Fibroblast of the aortic adventitia (primary cell): ENCODE measurements around the gene CSNK1G3. TPM values are rescaled to one million over a fixed set of nuclear protein-coding genes. Genes with fewer than 3 reads are reported as not detected.
"Not testable (repeated sequence)": the region's sequence is repeated elsewhere in the genome, so short reads cannot be mapped to it uniquely, and the experiment has no call there.

Source experiments
- DNase-seq: peaks from one replicate; pipeline ENCODE4 v3.0.0-alpha.2; 2010; ENCODE audit warnings: low read depth
- H3K4me3 ChIP-seq: 2 replicates; pipeline ENCODE4 v1.5.1; 2011; ENCODE audit warnings: low read depth, mild to moderate bottlenecking, control low read depth, low read length, moderate library complexity
- total RNA-seq: library from RNA; depleted of rRNA; stranded (reverse); fragments of >200 nt; gene quantifications from 2 replicates; pipeline ENCODE4 v1.2.3, GENCODE V29; 2012; ENCODE audit warnings: low replicate concordance
- TF ChIP-seq, protein P1 (sequence below): IDR thresholded peaks from 2 replicates; pipeline ENCODE4 v1.5.1; 2011; ENCODE audit warnings: mild to moderate bottlenecking, low read length, control low read depth, inconsistent platforms; ENCODE audit not compliant: insufficient read depth

The CSNK1G3 gene
- total RNA-seq, 1 donor = 73.8 TPM

DNA sequence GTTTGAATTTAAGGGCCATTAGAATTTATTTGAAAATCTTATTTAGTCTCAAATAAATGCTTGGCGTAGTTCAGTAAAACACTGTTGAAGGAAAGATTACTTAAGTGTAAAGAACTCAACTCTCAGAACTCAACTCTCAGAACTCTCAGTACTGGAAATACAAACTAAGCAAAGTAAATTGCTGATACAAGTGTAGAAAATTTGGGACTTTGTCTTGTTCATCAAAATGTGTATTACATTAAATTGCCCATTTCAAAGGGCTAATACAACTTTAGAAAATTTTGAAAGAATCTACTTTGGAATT is 99.4 kb downstream of the CSNK1G3 start:
- DNase-seq = no peak
- TF ChIP-seq, protein P1, sequence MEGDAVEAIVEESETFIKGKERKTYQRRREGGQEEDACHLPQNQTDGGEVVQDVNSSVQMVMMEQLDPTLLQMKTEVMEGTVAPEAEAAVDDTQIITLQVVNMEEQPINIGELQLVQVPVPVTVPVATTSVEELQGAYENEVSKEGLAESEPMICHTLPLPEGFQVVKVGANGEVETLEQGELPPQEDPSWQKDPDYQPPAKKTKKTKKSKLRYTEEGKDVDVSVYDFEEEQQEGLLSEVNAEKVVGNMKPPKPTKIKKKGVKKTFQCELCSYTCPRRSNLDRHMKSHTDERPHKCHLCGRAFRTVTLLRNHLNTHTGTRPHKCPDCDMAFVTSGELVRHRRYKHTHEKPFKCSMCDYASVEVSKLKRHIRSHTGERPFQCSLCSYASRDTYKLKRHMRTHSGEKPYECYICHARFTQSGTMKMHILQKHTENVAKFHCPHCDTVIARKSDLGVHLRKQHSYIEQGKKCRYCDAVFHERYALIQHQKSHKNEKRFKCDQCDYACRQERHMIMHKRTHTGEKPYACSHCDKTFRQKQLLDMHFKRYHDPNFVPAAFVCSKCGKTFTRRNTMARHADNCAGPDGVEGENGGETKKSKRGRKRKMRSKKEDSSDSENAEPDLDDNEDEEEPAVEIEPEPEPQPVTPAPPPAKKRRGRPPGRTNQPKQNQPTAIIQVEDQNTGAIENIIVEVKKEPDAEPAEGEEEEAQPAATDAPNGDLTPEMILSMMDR = no peak
- H3K4me3 ChIP-seq = no peak overlapping the region

DNA sequence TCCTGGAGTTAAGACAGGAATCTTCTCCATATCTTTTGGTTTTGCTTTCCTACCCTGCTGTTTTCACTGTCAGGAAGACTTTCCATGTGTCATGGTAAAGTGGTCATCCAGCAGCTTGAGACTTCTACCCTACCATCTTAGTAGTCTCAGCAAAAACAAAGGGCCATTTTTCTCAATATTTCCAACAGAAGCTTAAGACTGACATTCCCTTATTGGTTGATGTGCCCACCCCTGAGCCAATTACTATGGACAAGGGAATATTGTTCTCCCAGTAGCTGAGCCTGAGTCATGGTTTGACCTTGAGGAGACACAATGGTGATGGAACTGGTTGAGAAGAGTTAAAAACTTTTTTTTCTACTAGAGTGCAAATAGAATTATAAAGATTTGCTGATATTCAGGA is 105.6 kb downstream of the CSNK1G3 start:
- DNase-seq = no peak
- TF ChIP-seq, protein P1 = no peak
- no peak overlapping the region for H3K4me3 ChIP-seq

DNA sequence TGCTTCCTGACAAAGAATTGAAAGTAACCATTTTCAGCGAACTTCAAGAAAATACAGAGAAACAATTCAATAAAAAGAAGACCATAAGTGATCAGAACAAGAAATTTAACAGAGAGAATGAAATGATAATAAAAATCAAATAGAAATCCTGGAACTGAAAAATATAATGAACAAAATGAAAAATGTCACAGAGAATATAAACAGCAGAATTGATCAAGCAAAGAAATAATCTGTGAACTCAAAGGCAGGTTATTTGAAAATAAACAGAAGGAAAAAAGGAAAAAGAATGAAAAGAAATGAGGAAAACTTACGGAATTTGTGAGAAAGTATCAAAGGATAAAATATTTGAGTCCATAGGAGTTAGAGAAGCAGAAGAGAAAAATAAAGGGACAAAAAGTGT is 114.1 kb downstream of the CSNK1G3 start:
- H3K4me3 ChIP-seq = no peak overlapping the region
- TF ChIP-seq, protein P1 = no peak
- DNase-seq = no peak

DNA sequence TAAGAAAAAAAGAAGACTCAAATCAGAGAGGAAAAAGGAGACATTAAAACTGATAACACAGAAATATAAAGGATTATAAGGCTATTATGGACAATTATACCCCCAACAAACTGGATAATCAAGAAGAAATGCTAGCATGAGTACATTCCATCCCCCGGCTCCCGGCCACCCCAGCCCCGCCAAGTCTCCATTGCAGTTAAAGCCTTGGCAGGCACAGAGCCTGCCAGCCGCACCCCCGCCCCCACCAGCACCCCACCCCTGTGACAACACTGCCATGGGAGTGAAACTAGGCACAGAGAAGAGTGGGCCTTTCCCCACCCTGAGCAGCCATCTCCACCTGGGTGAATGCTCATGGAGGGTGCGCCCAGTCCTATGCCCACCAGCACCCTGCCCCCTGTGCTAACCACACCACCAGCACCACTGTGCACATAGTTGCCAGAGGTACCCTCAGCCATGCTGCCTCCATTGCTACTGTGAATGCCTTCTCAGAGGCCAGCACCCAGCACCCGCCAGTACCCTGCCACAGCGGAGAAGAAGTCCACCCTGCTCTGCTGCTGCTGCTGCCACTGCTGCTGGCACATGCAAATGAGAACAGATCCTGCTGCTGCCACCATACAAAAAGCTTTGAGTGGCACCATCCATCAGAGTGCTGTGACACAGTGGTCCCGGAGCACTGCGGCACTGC is 117.0 kb downstream of the CSNK1G3 start:
- no peak overlapping the region for H3K4me3 ChIP-seq
- DNase-seq = no peak
- TF ChIP-seq, protein P1 = no peak

DNA sequence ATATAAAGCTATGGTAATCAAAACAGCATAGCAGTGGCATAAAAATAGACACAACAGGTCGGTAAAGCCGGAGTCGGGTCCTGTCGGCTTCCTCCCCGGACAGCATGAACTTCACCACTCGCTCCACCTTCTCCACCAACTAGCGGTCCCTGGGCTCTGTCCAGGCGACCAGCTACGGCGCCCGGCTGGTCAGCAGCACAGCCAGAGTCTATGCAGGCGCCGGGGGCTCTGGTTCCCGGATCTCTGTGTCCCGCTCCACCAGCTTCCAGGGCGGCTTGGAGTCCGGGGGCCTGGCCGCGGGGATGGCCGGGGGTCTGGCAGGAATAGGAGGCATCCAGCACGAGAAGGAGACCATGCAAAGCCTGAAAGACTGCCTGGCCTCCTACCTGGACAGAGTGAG is 124.0 kb downstream of the CSNK1G3 start:
- no peak overlapping the region for H3K4me3 ChIP-seq
- TF ChIP-seq, protein P1 = no peak

DNA sequence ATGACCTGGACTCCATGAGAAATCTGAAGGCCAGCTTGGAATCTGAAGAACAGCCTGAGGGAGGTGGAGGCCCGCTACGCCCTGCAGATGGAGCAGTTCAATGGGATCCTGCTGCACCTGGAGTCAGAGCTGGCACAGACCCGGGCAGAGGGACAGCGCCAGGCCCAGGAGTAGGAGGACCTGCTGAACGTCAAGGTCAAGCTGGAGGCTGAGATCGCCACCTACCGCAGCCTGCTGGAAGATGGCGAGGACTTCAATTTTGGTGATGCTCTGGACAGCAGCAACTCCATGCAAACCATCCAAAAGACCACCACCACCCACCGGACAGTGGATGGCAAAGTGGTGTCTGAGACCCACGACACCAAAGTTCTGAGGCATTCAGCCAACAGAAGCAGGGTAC is 125.1 kb downstream of the CSNK1G3 start:
- not testable (repeated sequence) for DNase-seq, H3K4me3 ChIP-seq

More for the DNA sequence above, 124.0 kb downstream of the CSNK1G3 start:
- no peak for DNase-seq

DNA sequence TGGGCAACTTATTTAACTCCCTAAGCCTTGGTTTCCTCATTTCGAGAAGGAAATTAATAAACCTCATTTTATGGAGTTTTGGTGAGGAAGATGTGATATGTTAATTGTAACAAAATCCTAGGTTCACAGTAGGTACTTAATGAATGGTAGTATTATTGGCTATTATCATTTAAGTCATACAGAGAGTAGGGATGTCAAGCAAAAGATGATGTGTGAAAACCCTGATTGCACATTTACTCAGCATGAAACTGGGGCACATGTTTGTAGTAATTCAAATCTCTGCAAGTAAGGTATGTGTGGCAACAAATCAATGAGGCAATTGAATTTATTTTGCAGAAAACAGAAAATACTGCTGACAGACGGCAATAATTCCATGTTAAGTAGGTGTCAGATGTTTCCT is 127.3 kb downstream of the CSNK1G3 start:
- TF ChIP-seq, protein P1 = no peak
- no peak for DNase-seq
- no peak overlapping the region for H3K4me3 ChIP-seq
